Left lung (tissue), 10 donors: Measurements from ENCODE around the gene DEFB124. TPM values are rescaled to one million over a fixed set of nuclear protein-coding genes. Genes with fewer than 3 reads are reported as not detected.

Experiments used
- ATAC-seq: fragments of 200-7000 bp; cut with Tn5 transposase; one replicate; pipeline ENCODE4 v1.9.1; 2020; ENCODE audit warnings: moderate library complexity
- DNase-seq, 4 donors: peaks; one replicate each; pipeline ENCODE4 v3.0.0-alpha.2; 2013 to 2020
- H3K27ac ChIP-seq, 2 donors: fragments of 200-600 bp; sonication (generic) in 1 of 2; one replicate each; pipeline versions ENCODE4 v1.5.0 to v1.8.0; 2020 to 2021
- H3K27me3 ChIP-seq, 2 donors: fragments of 200-600 bp; sonication (generic) in 1 of 2; one replicate each; pipeline versions ENCODE4 v1.5.0 to v1.8.0; 2020 to 2021
- H3K36me3 ChIP-seq, 2 donors: fragments of 200-600 bp; sonication (generic) in 1 of 2; one replicate each; pipeline versions ENCODE4 v1.5.0 to v1.8.0; 2020 to 2021
- H3K4me1 ChIP-seq, 2 donors: fragments of 200-600 bp; one replicate each; pipeline ENCODE4 v1.8.0; 2021
- H3K4me3 ChIP-seq, 2 donors: fragments of 200-600 bp; sonication (generic) in 1 of 2; one replicate each; pipeline versions ENCODE4 v1.5.0 to v1.8.0; 2020 to 2021; ENCODE audit warnings: mild to moderate bottlenecking in 1 of 2
- H3K9me3 ChIP-seq, 2 donors: fragments of 200-600 bp; sonication (generic) in 1 of 2; one replicate each; pipeline versions ENCODE4 v1.5.0 to v1.8.0; 2020 to 2021
- intact Hi-C, 2 donors: fragments of 100-400 bp; cut with DNase I; formaldehyde crosslinking; loops; one replicate each; pipeline versions ENCODE4 v1.11.2 to v1.14.2; 2022
- polyA plus RNA-seq, 6 donors: library from polyadenylated mRNA; unstranded; fragments of 120-200 nt; gene quantifications; one replicate each; pipeline ENCODE4 v1.2.1, GENCODE V29; 2013; ENCODE audit not compliant: insufficient read length in 6 of 6
- total RNA-seq, 2 donors: library from RNA; stranded (reverse); fragmentation: NEBNext Ultra II Directional; extraction: Animal tissue kit (Norgen Biotek cat#: 25700); gene quantifications; one replicate each; pipeline ENCODE4 v1.2.1, GENCODE V29; 2021
- TF ChIP-seq, protein P1 (sequence below), 2 donors: fragments of 200-600 bp; sonication (generic) in 1 of 2; IDR thresholded peaks; one replicate each; pipeline versions ENCODE4 v1.5.0 to v1.8.0; 2021; ENCODE audit warnings: antibody characterized with exemption in 2 of 2
- donor health status: DM: no; HTN: yes; CAD: no.
- donor health status: DM: no; HTN: no; CAD: no.

DEFB124 gene
- total and polyA plus RNA-seq, 8 donors: 0.31 to 1.5 (median 0.97) TPM; not detected in 2

DNA sequence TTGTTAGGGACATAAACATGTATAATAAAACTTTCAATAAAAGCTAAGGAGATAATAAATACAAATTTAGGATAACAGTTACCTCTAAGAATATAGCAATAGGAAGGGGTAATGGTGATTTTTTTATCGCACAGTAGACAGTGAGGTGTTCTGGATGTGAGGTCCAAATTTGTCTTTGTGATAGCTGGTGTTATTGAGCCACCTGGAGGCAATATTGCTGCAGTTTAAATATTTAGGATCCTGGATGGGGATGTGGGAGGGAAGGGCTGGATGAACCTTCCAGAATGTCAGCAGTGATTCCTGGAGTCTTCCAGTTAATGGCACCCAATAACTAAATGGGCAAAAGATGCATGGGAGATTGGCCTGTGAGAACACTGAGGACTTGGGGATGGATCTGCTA lies 20.6 kb downstream of the DEFB124 start:
- Histone ChIP-seq H3K4me1 (no peaks in the 10 kb centered on the region), H3K4me3 (no peak overlapping the region), H3K27me3 (peaks cover 4 to 33% of the 10 kb centered on the region in 2 donors), H3K9me3 (no peaks in the 10 kb centered on the region), H3K36me3 (no peaks in the 10 kb centered on the region), H3K27ac (no peak overlapping the region)
- ATAC-seq (no peak), DNase-seq (no peak)
- TF ChIP-seq, protein P1, sequence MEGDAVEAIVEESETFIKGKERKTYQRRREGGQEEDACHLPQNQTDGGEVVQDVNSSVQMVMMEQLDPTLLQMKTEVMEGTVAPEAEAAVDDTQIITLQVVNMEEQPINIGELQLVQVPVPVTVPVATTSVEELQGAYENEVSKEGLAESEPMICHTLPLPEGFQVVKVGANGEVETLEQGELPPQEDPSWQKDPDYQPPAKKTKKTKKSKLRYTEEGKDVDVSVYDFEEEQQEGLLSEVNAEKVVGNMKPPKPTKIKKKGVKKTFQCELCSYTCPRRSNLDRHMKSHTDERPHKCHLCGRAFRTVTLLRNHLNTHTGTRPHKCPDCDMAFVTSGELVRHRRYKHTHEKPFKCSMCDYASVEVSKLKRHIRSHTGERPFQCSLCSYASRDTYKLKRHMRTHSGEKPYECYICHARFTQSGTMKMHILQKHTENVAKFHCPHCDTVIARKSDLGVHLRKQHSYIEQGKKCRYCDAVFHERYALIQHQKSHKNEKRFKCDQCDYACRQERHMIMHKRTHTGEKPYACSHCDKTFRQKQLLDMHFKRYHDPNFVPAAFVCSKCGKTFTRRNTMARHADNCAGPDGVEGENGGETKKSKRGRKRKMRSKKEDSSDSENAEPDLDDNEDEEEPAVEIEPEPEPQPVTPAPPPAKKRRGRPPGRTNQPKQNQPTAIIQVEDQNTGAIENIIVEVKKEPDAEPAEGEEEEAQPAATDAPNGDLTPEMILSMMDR (IDR thresholded peaks at IDR 0.05): no peak
- intact Hi-C loops: no loop called here

DNA sequence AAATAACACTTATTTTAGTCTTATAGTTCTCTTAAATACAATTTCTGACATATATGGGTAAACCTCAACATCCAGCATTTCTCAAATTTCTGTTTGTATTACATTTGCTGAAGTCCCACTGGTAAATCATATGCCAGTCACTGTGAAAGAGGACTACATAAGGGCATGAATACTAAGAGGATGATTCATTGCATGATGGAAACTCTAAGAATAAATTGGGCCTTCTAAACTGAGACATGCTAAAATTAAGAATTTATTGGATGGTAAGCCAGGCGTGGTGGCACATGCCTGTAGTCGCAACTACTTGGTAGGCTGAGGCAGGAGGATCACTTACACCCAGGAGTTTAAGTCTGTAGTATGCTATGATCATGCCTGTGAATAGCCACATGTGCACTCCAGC lies 22.4 kb downstream of the DEFB124 start:
- DNase-seq (no peak), ATAC-seq (no peak)
- Histone ChIP-seq H3K4me1 (no peaks in the 10 kb centered on the region), H3K36me3 (no peaks in the 10 kb centered on the region), H3K4me3 (no peak overlapping the region), H3K27ac (no peak overlapping the region), H3K27me3 (peaks cover 0 to 15% of the 10 kb centered on the region in 2 donors), H3K9me3 (no peaks in the 10 kb centered on the region)
- TF ChIP-seq, protein P1 (IDR thresholded peaks at IDR 0.05): no peak
- intact Hi-C loops: no loop called here

DNA sequence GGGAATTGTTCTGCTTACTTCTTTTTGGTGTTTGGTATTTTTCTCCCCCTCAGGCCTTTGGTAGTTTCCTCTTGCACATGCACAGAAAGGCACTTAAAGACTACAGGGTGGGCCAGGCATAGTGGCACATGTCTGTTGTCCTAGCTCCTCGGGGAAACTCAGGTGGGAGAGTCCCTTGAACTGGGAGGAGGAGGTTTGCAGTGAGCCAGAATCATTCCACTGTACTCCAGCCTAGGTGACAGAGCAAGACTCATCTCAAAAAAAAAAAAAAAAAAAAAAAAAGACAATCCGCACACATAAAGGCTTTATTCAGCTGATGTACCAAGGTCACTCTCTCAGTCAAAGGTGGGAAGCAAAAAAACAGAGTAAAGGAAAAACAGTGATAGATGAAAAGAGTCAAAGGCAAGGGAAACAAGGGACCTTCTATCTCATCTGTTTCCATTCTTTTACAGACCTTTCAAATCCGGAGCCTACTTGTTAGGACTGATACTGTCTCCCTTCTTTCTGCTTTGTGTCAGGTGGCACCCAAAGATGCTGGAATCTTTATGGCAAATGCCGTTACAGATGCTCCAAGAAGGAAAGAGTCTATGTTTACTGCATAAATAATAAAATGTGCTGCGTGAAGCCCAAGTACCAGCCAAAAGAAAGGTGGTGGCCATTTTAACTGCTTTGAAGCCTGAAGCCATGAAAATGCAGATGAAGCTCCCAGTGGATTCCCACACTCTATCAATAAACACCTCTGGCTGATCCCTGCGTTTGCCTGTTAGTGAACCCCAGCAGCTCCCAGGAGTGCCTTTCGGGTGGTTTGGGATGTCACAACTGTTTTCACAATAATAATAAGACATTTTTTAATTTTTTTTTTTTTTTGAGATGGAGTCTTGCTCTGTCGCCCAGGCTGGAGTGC lies 25.2 kb downstream of the DEFB124 start:
- Histone ChIP-seq H3K4me1 (no peaks in the 10 kb centered on the region), H3K36me3 (no peaks in the 10 kb centered on the region), H3K27me3 (peaks cover 0 to 6% of the 10 kb centered on the region in 2 donors), H3K27ac (no peak overlapping the region), H3K4me3 (no peak overlapping the region), H3K9me3 (no peaks in the 10 kb centered on the region)
- ATAC-seq (no peak), DNase-seq (no peak)
- TF ChIP-seq, protein P1 (IDR thresholded peaks at IDR 0.05): no peak
- intact Hi-C loops: no loop called here

DNA sequence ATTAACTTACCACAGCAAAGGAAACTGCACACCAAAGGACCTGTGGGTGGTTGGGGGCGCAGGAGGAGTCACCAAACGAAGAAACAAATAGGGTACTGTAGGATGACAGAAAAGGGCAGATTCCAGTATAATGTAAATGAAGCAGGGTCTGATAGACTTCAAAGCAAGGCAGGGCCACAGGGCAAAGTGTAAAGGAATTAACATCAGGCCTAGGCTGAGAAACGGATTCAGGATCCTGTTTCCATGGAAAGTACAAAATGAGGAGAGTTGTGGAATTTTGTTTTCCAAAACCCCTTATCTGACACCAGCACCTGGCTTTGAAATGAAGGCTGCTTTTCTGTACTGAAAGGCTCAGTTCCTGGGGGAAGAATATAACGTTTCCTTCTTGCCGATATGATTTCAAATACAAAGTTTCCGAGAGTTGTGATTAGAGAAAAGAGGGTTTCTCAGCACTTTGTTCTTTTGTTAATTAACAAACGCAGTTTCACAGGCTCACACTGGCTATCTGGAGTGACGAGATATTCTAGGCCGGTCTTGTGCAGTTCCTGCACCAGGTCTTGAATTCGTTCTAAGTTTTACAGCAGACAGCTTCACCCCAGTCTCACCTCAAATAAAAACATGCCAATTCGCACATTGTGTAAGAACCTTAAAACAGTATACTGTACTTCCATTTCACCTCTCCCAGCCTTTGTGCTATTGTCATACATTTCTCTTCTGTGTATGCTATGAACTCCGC lies 28.7 kb downstream of the DEFB124 start:
- H3K27ac ChIP-seq: no peak overlapping the region
- intact Hi-C loops: no loop called here
- no peak overlapping the region for H3K4me3 ChIP-seq
- no peaks in the 10 kb centered on the region for H3K9me3 ChIP-seq
- TF ChIP-seq, protein P1 (IDR thresholded peaks at IDR 0.05): no peak
- peaks cover 0 to 11% of the 10 kb centered on the region in 2 donors for H3K27me3 ChIP-seq
- no peak for DNase-seq
- H3K4me1 ChIP-seq: no peaks in the 10 kb centered on the region
- no peaks in the 10 kb centered on the region for H3K36me3 ChIP-seq
- ATAC-seq: no peak
